OCI-LY3 (cell line): ENCODE data around the gene WDR20.
"Not testable (repeated sequence)": the region's sequence is repeated elsewhere in the genome, so short reads cannot be mapped to it uniquely, and the experiment has no call there.

ENCODE experiments used
- H2AFZ ChIP-seq: fragments of 200-600, 300-600 bp; shearing (Covaris generic); 2 replicates; pipeline ENCODE4 v1.6.0; 2014; ENCODE audit warnings: antibody characterized with exemption, low read depth, low read length
- H3K27ac ChIP-seq: fragments of 200-600, 300-600 bp; sonication (generic); 2 replicates; pipeline ENCODE4 v1.5.1; 2014; ENCODE audit warnings: mild to moderate bottlenecking, low read length, moderate library complexity, mixed read lengths
- H3K27me3 ChIP-seq: fragments of 200-600, 300-600 bp; sonication (generic); 2 replicates; pipeline ENCODE4 v1.6.1; 2014; ENCODE audit warnings: low read depth, low read length, mixed read lengths
- H3K36me3 ChIP-seq: fragments of 200-600, 300-600 bp; sonication (generic); replicated peaks from 2 replicates; pipeline ENCODE3; 2014; ENCODE audit warnings: low read depth, low read length, mixed read lengths
- H3K4me1 ChIP-seq: fragments of 300-600, 200-600 bp; sonication (generic); 2 replicates; pipeline ENCODE4 v1.6.1; 2014; ENCODE audit warnings: low read length, mixed read lengths
- H3K4me2 ChIP-seq: fragments of 200-600, 300-600 bp; sonication (generic); 2 replicates; pipeline ENCODE4 v1.6.1; 2014; ENCODE audit warnings: low read length, mixed read lengths
- H3K4me3 ChIP-seq: fragments of 300-600, 200-600 bp; sonication (generic); 2 replicates; pipeline ENCODE4 v1.5.1; 2014; ENCODE audit warnings: antibody characterized with exemption, mild to moderate bottlenecking, low read length, moderate library complexity
- H3K79me2 ChIP-seq: fragments of 300-600, 200-600 bp; shearing (Covaris generic); 2 replicates; pipeline ENCODE4 v1.6.1; 2014; ENCODE audit warnings: mild to moderate bottlenecking, low read length, mixed read lengths
- H3K9ac ChIP-seq: fragments of 300-600, 200-600 bp; shearing (Covaris generic); 2 replicates; pipeline ENCODE4 v1.6.0; 2014; ENCODE audit warnings: mild to moderate bottlenecking, low read length, moderate library complexity
- H3K9me3 ChIP-seq: fragments of 200-600, 300-600 bp; shearing (Covaris generic); 2 replicates; pipeline ENCODE4 v1.6.1; 2014; ENCODE audit warnings: low read length, mixed read lengths; ENCODE audit not compliant: insufficient read depth
- H4K20me1 ChIP-seq: fragments of 200-600, 300-600 bp; sonication (generic); 2 replicates; pipeline ENCODE4 v1.6.1; 2016; ENCODE audit warnings: low read length, mixed read lengths; ENCODE audit not compliant: insufficient read depth
- EZH2phosphoT487 ChIP-seq: fragments of 200-600 bp; shearing (Covaris generic); IDR thresholded peaks from 2 replicates; pipeline ENCODE4 v1.6.1; 2018; ENCODE audit warnings: antibody characterized with exemption, mixed run types, low read depth
- TF ChIP-seq, protein P1 (sequence below): fragments of 200-600, 300-600 bp; sonication (generic); IDR thresholded peaks from 2 replicates; pipeline ENCODE4 v1.5.1; 2014; ENCODE audit warnings: antibody characterized with exemption, low read length, low read depth

WDR20 gene

DNA sequence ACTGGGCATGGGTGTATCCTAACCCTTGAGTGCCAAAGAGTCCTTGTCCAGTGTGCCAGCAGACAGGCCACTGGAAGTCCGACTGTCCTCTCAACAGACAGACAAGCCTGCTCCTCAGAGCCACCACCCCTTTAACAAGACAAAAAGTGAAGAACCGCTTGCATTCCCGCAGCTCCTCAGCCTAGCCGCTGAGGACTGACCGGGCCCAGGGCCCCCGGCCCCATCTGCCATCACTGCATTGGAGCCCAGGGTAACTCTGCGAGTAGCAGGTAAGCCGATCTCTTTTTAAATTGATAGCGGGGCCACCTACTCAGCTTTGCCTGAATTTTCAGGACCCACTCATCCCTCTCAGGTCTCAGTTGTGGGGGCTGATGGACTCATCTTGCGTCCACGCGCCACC lies 96.3 kb downstream of the WDR20 start:
- Histone ChIP-seq H2AFZ (no peak overlapping the region), H3K27ac (no peak overlapping the region), H3K4me2 (no peak overlapping the region), H3K79me2 (no peaks in the 10 kb centered on the region), H4K20me1 (no peaks in the 10 kb centered on the region), H3K4me1 (peaks cover 2% of the 10 kb centered on the region; the same call in 1 of the 2 replicates), H3K9ac (no peak overlapping the region), H3K4me3 (no peak overlapping the region), H3K9me3 (no peaks in the 10 kb centered on the region), H3K27me3 (peaks cover 14% of the 10 kb centered on the region), H3K36me3 (no peaks in the 10 kb centered on the region)
- TF ChIP-seq, protein P1, sequence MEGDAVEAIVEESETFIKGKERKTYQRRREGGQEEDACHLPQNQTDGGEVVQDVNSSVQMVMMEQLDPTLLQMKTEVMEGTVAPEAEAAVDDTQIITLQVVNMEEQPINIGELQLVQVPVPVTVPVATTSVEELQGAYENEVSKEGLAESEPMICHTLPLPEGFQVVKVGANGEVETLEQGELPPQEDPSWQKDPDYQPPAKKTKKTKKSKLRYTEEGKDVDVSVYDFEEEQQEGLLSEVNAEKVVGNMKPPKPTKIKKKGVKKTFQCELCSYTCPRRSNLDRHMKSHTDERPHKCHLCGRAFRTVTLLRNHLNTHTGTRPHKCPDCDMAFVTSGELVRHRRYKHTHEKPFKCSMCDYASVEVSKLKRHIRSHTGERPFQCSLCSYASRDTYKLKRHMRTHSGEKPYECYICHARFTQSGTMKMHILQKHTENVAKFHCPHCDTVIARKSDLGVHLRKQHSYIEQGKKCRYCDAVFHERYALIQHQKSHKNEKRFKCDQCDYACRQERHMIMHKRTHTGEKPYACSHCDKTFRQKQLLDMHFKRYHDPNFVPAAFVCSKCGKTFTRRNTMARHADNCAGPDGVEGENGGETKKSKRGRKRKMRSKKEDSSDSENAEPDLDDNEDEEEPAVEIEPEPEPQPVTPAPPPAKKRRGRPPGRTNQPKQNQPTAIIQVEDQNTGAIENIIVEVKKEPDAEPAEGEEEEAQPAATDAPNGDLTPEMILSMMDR: no peak
- no peak for TF ChIP-seq EZH2phosphoT487

DNA sequence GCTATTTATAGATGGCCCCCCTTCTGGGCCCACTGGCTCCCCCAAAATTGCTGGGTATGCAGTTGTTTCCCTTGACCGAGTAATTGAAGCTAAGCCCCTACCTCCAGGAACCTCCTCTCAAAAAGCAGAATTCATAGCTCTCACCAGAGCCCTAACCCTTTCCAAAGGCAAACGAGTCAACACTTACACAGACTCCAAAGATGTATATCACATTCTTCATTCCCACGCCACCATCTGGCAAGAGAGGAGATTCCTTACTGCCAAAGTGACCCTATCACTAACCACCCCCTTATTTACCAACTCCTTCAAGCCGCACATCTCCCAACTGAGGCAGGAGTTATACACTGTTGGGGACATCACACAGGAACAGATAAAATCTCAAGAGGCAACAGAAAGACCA lies 98.4 kb downstream of the WDR20 start:
- Histone ChIP-seq H3K4me3 (no peak overlapping the region), H3K27ac (no peak overlapping the region), H2AFZ (no peak overlapping the region), H3K36me3 (no peaks in the 10 kb centered on the region), H4K20me1 (no peaks in the 10 kb centered on the region), H3K79me2 (no peaks in the 10 kb centered on the region), H3K4me2 (no peak overlapping the region), H3K9me3 (no peaks in the 10 kb centered on the region), H3K9ac (no peak overlapping the region), H3K4me1 (peaks cover 2% of the 10 kb centered on the region; the same call in 1 of the 2 replicates), H3K27me3 (peaks cover 14% of the 10 kb centered on the region)
- TF ChIP-seq, protein P1: no peak
- TF ChIP-seq EZH2phosphoT487: no peak

DNA sequence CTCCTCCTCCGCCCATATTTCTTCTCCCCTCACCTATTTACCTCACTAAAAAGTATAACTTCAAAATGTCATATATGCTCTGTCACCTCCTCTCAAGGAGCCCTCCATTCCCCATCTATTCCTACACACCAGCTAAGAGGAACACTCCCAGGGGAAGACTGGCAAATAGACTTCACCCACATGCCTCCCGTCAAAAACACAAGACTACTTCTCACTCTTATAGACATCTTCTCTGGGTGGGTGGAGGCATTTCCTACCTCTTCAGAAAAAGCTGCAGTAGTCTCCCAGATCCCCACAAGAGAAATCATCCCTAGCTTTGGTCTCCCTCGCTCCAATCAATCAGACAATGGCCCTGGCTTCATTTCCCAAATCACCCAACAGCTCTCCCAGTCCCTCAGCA lies 99.1 kb downstream of the WDR20 start:
- Histone ChIP-seq H3K36me3 (no peaks in the 10 kb centered on the region), H3K4me3 (no peak overlapping the region), H3K4me1 (peaks cover 2% of the 10 kb centered on the region; the same call in 1 of the 2 replicates), H3K4me2 (no peak overlapping the region), H2AFZ (no peak overlapping the region), H3K9ac (no peak overlapping the region), H3K27me3 (peaks cover 14% of the 10 kb centered on the region), H3K27ac (no peak overlapping the region), H3K9me3 (no peaks in the 10 kb centered on the region), H4K20me1 (no peaks in the 10 kb centered on the region), H3K79me2 (no peaks in the 10 kb centered on the region)
- TF ChIP-seq, protein P1: no peak
- no peak for TF ChIP-seq EZH2phosphoT487

DNA sequence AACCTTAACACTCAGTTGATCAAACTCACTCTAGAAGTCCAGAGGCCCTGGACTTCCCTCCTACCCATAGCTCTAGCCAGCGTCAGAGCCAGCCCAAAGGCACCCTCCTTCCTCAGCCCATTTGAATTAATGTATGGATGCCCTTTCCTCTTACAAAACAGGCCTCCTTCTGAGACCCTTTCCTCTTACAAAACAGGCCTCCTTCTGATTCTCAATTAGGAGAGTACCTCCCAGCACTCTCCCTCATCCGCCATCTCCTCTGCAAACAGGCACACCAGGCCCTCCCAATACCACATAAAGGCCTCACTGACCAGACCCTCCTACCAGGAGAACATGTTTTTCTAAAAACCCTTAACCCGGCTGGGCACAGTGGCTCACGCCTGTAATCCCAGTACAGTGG lies 99.5 kb downstream of the WDR20 start:
- Histone ChIP-seq H3K79me2 (no peaks in the 10 kb centered on the region), H2AFZ (no peak overlapping the region), H3K4me3 (no peak overlapping the region), H3K27me3 (peaks cover 14% of the 10 kb centered on the region), H3K4me1 (peaks cover 2% of the 10 kb centered on the region; the same call in 1 of the 2 replicates), H3K9me3 (no peaks in the 10 kb centered on the region), H3K4me2 (no peak overlapping the region), H3K36me3 (no peaks in the 10 kb centered on the region), H3K27ac (no peak overlapping the region), H3K9ac (no peak overlapping the region), H4K20me1 (no peaks in the 10 kb centered on the region)
- TF ChIP-seq, protein P1: no peak
- no peak for TF ChIP-seq EZH2phosphoT487

DNA sequence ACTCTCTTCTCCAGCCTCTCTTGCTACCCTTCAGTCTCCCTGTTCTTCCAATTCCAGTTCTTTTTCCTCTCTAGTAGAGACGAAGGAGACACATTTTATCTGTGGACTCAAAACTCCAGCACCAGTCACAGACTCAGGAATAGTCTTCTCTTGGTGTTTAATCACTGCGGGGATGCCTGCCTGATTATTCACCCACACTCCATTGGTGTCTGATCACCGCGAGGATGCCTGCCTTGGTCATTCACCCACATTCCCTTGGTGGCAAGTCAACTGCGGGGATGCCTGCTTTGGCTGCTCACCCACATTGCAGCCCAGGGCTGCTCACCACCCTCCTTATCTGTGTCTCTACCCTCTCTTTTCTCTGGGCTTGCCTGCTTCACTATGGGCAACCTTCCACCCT lies 100.8 kb downstream of the WDR20 start:
- H3K4me3 ChIP-seq, H3K9ac ChIP-seq, H3K36me3 ChIP-seq, H3K9me3 ChIP-seq, H3K27ac ChIP-seq, H3K4me2 ChIP-seq, H4K20me1 ChIP-seq, H2AFZ ChIP-seq, H3K79me2 ChIP-seq, H3K4me1 ChIP-seq: not testable (repeated sequence)
- H3K27me3 ChIP-seq: peaks cover 14% of the 10 kb centered on the region
